Kidney epithelial cell (primary cell): ENCODE data around the gene CXXC1. TPM values are rescaled to one million over a fixed set of nuclear protein-coding genes. Genes with fewer than 3 reads are reported as not detected.

Experiments
- DNase-seq: peaks from one replicate; pipeline ENCODE4 v3.0.0-alpha.2; 2010; ENCODE audit warnings: low read depth
- H3K27me3 ChIP-seq: 2 replicates; pipeline ENCODE4 v1.6.0; 2011; ENCODE audit warnings: low read length; ENCODE audit not compliant: control insufficient read depth, insufficient read depth
- H3K36me3 ChIP-seq: 2 replicates; pipeline ENCODE4 v1.5.1; 2011; ENCODE audit warnings: low read length; ENCODE audit not compliant: control insufficient read depth, insufficient read depth
- H3K4me3 ChIP-seq: 2 replicates; pipeline ENCODE4 v1.5.1; 2011; ENCODE audit warnings: low read depth, mild to moderate bottlenecking, control low read depth, low read length
- total RNA-seq: library from RNA; depleted of rRNA; stranded (reverse); fragments of >200 nt; gene quantifications from 2 replicates; pipeline ENCODE4 v1.2.3, GENCODE V29; 2015
- TF ChIP-seq, protein P1 (sequence below): IDR thresholded peaks from 2 replicates; pipeline ENCODE4 v1.5.1; 2011; ENCODE audit warnings: mild to moderate bottlenecking, moderate library complexity, low read length, control low read depth, inconsistent platforms; ENCODE audit not compliant: insufficient read depth, poor library complexity, severe bottlenecking

CXXC1 gene
- total RNA-seq, 1 donor from 2014 or later, result 41.3 TPM

DNA sequence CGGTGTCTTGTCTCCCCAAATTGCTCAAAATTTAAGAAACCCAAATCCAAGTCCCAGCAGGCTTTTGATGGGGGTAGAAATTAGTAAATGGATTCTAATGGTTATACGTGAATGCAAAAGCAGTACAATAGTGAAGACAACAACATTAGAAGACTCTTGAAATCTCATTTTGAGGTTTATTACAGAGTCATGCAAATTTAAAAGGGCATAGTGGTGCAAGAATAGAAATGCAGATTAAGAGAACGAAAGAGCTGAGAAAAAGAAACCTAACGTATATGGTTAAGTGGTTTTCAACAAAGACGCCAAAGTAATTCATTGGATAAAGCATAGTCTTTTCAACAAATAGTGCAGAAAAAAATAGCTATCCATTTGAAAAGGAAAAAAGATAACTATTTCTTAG lies 33.2 kb upstream of the CXXC1 start:
- no peak for DNase-seq
- H3K36me3 ChIP-seq, result no peaks in the 10 kb centered on the region
- H3K27me3 ChIP-seq, result no peaks in the 10 kb centered on the region
- TF ChIP-seq, protein P1, sequence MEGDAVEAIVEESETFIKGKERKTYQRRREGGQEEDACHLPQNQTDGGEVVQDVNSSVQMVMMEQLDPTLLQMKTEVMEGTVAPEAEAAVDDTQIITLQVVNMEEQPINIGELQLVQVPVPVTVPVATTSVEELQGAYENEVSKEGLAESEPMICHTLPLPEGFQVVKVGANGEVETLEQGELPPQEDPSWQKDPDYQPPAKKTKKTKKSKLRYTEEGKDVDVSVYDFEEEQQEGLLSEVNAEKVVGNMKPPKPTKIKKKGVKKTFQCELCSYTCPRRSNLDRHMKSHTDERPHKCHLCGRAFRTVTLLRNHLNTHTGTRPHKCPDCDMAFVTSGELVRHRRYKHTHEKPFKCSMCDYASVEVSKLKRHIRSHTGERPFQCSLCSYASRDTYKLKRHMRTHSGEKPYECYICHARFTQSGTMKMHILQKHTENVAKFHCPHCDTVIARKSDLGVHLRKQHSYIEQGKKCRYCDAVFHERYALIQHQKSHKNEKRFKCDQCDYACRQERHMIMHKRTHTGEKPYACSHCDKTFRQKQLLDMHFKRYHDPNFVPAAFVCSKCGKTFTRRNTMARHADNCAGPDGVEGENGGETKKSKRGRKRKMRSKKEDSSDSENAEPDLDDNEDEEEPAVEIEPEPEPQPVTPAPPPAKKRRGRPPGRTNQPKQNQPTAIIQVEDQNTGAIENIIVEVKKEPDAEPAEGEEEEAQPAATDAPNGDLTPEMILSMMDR, result no peak
- no peak overlapping the region for H3K4me3 ChIP-seq

DNA sequence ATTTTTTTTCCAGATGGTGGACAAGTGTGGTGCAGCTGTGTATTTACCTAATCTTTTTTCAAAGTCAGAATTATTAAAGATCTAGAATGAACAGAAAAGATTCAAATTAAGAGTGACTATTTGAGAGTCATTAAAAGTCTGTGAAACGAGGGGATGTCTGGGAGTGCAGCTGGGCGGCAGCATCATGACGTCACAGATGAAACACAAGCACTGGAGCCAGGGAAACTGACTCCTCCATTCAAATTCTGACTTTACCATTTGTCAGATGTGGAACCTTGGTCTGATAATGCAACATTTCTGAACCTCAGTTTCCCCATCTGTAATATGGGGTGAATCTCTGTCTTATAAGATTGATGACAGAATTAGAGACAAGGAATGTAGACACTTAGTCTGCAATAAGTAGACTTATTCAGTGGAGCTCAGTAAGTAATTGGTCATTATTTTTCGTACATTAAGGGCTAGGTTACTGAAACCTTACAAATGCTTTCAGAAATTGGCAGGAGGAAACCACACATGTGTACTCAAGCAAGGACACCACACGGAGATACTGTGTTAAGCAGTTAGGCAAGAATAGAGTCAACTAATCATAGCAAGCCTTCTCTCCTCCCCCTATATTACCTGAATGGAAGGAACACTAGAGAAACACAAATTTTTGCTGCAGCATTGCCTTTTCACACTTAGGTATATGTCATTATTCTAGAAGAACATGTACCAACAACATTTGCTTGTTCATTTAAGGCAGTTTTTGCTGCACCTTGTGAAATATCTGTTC lies 27.8 kb upstream of the CXXC1 start:
- Histone ChIP-seq H3K4me3 (no peak overlapping the region), H3K27me3 (no peaks in the 10 kb centered on the region), H3K36me3 (no peaks in the 10 kb centered on the region)
- no peak for DNase-seq
- TF ChIP-seq, protein P1, result no peak

DNA sequence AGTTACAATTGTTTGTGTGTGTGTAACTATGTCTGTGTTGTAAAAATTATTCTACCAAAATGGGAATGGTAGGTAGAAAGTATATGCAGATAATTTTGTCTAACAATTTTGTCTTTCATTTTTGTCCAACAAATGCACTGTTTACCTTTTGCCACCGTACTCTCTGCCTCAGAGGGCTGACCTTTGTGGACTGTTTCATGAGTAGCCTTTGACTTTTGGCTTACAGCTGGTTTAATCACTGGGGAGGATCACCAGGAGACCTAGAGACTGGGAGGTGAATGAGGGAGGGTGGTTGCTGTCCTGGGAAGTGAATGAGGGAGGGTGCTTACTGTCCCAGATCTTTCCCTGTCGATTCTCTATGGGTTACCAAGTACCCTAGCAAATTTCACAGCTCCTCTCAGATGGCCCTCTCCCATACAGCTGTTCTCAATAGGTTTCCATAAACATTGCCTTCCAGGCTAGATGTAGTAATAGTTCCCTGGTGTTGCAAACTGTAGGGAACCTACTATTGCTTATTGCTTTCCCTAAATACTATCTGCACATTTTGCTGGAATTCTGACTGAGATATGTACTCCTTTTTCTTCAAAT lies 26.5 kb upstream of the CXXC1 start:
- Histone ChIP-seq H3K36me3 (no peaks in the 10 kb centered on the region), H3K4me3 (no peak overlapping the region), H3K27me3 (no peaks in the 10 kb centered on the region)
- TF ChIP-seq, protein P1, result no peak
- no peak for DNase-seq

DNA sequence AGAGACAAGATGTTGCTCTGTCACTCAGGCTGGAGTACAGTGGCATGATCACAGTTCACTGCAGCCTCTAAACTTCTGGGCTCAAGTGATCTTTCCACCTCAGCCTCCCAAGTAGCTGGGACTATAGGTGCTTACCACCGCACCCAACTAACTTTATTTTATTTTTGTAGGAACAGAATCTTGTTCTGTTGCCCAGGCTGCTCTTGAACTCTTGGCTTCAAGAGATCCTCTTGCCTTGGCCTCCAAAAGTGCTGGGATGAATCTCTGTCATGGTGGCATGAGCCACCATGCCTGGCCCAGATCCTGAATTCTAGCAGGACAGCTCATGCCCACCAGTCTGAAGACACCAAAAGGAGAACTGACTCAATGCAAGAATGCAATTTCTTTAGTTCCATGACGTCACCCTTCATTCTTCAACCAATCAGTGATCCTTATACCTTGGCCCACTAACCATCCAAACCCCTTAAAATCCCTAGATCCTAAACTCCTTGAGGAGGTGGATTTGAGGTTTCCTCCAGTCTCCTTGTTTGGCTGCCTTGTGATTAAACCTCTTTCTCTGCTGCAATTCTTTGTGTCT lies 25.6 kb upstream of the CXXC1 start:
- H3K27me3 ChIP-seq, result no peaks in the 10 kb centered on the region
- no peak for DNase-seq
- no peak overlapping the region for H3K4me3 ChIP-seq
- no peaks in the 10 kb centered on the region for H3K36me3 ChIP-seq
- TF ChIP-seq, protein P1, result no peak

DNA sequence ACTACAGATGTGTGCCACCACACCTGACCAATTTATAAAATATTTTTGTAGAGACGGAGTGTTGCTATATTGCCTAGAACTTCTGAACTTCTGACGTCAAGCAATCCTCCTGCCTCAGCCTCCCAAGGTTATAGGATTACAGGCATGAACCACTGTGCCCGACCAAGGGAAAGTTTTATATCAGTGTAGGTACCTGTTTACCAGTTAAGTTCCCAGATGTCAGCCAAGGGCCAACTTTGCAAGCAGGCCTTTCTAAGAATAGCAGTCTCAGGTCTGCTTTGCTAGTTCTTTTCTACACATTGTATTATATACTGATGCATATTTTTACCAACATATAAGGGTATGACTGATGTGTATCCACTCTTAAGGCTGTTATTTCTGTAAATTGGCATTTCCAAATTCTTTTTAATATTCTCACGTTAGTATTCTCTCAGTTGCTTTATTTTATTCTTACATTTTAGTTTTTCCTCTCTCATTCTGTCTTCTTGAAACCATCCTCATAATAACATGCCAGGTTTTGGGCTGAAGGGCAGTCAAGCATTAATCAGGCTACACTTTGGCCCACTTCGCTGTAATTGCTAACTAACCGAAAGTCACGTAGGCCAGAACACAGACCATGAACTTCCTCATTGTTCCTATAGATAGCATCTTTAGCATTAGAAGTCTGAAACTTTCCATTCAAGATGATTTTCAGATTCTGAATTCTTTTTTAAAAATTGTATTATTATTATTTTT lies 25.0 kb upstream of the CXXC1 start:
- Histone ChIP-seq H3K4me3 (no peak overlapping the region), H3K27me3 (no peaks in the 10 kb centered on the region), H3K36me3 (no peaks in the 10 kb centered on the region)
- TF ChIP-seq, protein P1, result no peak
- DNase-seq, result peak; percentile 5
